ENCODE data around the gene GAB4.

GAB4 gene

GRCh38 chr22:16933291-16934282 is 74.4 kb downstream of the GAB4 start:
- H3K27ac ChIP-seq (ENCODE audit: low read length, poor library complexity, severe bottlenecking) = no peak overlapping the region
- no peak for DNase-seq
- no peaks in the 10 kb centered on the region for H3K9me3 ChIP-seq (ENCODE audit: control insufficient read depth, low read length)
- H3K4me3 ChIP-seq (ENCODE audit: insufficient read depth in 1 of 2, low read depth in 1 of 2, low read length in 2 of 2) = no peak overlapping the region
- no peak overlapping the region for H3K18ac ChIP-seq (ENCODE audit: low read depth in 1 of 2, low read length in 2 of 2)
- H2AFZ ChIP-seq (ENCODE audit: low read depth, low read length) = no peak overlapping the region
- H3K4me2 ChIP-seq (ENCODE audit: low read length, poor library complexity, severe bottlenecking) = no peak overlapping the region
- H3K14ac ChIP-seq (ENCODE audit: low read length in 2 of 2) = no peak overlapping the region
- no peak overlapping the region for H2BK5ac ChIP-seq (ENCODE audit: low read depth, low read length, poor library complexity, severe bottlenecking)
- no peaks in the 10 kb centered on the region for H3K79me1 ChIP-seq (replicated peaks; ENCODE audit: low read length, poor library complexity, severe bottlenecking)
- H3K36me3 ChIP-seq (ENCODE audit: control insufficient read depth in 1 of 2, insufficient read depth in 2 of 2, low read depth in 1 of 2, low read length in 2 of 2) = no peaks in the 10 kb centered on the region
- H3K27me3 ChIP-seq (ENCODE audit: control insufficient read depth in 1 of 2, insufficient read depth in 1 of 2, low read length in 2 of 2) = peaks cover 0 to 45% of the 10 kb centered on the region in 2 experiments
- H3K9ac ChIP-seq (ENCODE audit: low read length) = no peak overlapping the region
- H2AK5ac ChIP-seq (ENCODE audit: low read length, severe bottlenecking) = no peak overlapping the region
- no peak overlapping the region for H4K8ac ChIP-seq (ENCODE audit: low read length)
- WGBS = 48% methylated on average over 7 of the region's 7 CpGs
- H3K23ac ChIP-seq (ENCODE audit: low read length in 2 of 2) = no peak overlapping the region
- H2BK120ac ChIP-seq (ENCODE audit: low read depth, low read length) = no peak overlapping the region
- no peaks in the 10 kb centered on the region for H3K4me1 ChIP-seq (ENCODE audit: control insufficient read depth, insufficient read depth, low read depth, low read length)
- H2BK15ac ChIP-seq (ENCODE audit: low read depth, poor library complexity, severe bottlenecking) = no peak overlapping the region
- H2BK12ac ChIP-seq (ENCODE audit: low read length in 2 of 2) = no peak overlapping the region
- no peak overlapping the region for H3K4ac ChIP-seq (ENCODE audit: low read depth in 1 of 2, low read length in 2 of 2)
- H4K91ac ChIP-seq (ENCODE audit: low read length) = no peak overlapping the region

DNA sequence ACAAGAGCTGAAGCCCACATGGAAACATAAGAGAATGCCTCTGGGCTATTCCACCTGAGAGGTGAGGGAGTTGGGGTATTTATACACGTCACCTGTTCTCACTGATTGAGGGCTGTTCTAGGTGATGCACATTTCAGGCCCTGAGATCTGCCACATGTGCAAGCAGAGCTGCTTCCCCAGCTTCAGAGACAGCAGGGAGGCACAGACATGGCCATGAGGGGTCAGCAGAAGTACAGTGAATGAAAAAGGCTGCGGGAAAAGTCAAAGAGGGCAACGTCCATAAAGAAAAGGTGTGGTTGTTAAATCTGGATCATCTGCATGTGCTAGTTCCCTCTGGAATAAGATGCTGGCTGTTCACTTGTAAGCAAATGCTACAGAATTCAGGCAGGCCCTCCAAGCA is 75.4 kb downstream of the GAB4 start:
- Histone ChIP-seq H3K4me1 (ENCODE audit: control insufficient read depth, insufficient read depth, low read depth, low read length) (no peaks in the 10 kb centered on the region), H2AFZ (ENCODE audit: low read depth, low read length) (no peak overlapping the region), H4K91ac (ENCODE audit: low read length) (no peak overlapping the region), H2BK5ac (ENCODE audit: low read depth, low read length, poor library complexity, severe bottlenecking) (no peak overlapping the region), H2BK12ac (ENCODE audit: low read length in 2 of 2) (no peak overlapping the region), H3K9ac (ENCODE audit: low read length) (no peak overlapping the region), H3K4me2 (ENCODE audit: low read length, poor library complexity, severe bottlenecking) (no peak overlapping the region), H2AK5ac (ENCODE audit: low read length, severe bottlenecking) (no peak overlapping the region), H2BK15ac (ENCODE audit: low read depth, poor library complexity, severe bottlenecking) (no peak overlapping the region), H3K27me3 (ENCODE audit: control insufficient read depth in 1 of 2, insufficient read depth in 1 of 2, low read length in 2 of 2) (peaks cover 0 to 54% of the 10 kb centered on the region in 2 experiments), H3K14ac (ENCODE audit: low read length in 2 of 2) (no peak overlapping the region), H3K27ac (ENCODE audit: low read length, poor library complexity, severe bottlenecking) (no peak overlapping the region), H4K8ac (ENCODE audit: low read length) (no peak overlapping the region), H3K4me3 (ENCODE audit: insufficient read depth in 1 of 2, low read depth in 1 of 2, low read length in 2 of 2) (no peak overlapping the region), H3K79me1 (replicated peaks; ENCODE audit: low read length, poor library complexity, severe bottlenecking) (no peaks in the 10 kb centered on the region), H3K23ac (ENCODE audit: low read length in 2 of 2) (no peak overlapping the region), H3K4ac (ENCODE audit: low read depth in 1 of 2, low read length in 2 of 2) (no peak overlapping the region), H2BK120ac (ENCODE audit: low read depth, low read length) (no peak overlapping the region), H3K9me3 (ENCODE audit: control insufficient read depth, low read length) (no peaks in the 10 kb centered on the region), H3K18ac (ENCODE audit: low read depth in 1 of 2, low read length in 2 of 2) (no peak overlapping the region), H3K36me3 (ENCODE audit: control insufficient read depth in 1 of 2, insufficient read depth in 2 of 2, low read depth in 1 of 2, low read length in 2 of 2) (no peaks in the 10 kb centered on the region)
- no peak for DNase-seq
- 59% methylated on average over 3 of the region's 3 CpGs for WGBS

GRCh38 chr22:16925407-16925966 is 82.5 kb downstream of the GAB4 start:
- no peak overlapping the region for H2BK15ac ChIP-seq (ENCODE audit: low read depth, poor library complexity, severe bottlenecking)
- H2AK5ac ChIP-seq (ENCODE audit: low read length, severe bottlenecking) = no peak overlapping the region
- H4K8ac ChIP-seq (ENCODE audit: low read length) = no peak overlapping the region
- no peak for DNase-seq
- H3K23ac ChIP-seq (ENCODE audit: low read length in 2 of 2) = no peak overlapping the region
- H3K79me1 ChIP-seq (replicated peaks; ENCODE audit: low read length, poor library complexity, severe bottlenecking) = no peaks in the 10 kb centered on the region
- no peak overlapping the region for H3K4ac ChIP-seq (ENCODE audit: low read depth in 1 of 2, low read length in 2 of 2)
- H3K27me3 ChIP-seq (ENCODE audit: control insufficient read depth in 1 of 2, insufficient read depth in 1 of 2, low read length in 2 of 2) = peaks cover 0 to 89% of the 10 kb centered on the region in 2 experiments
- 53% methylated on average over 2 of the region's 4 CpGs for WGBS
- no peak overlapping the region for H3K14ac ChIP-seq (ENCODE audit: low read length in 2 of 2)
- no peak overlapping the region for H3K9ac ChIP-seq (ENCODE audit: low read length)
- no peaks in the 10 kb centered on the region for H3K4me1 ChIP-seq (ENCODE audit: control insufficient read depth, insufficient read depth, low read depth, low read length)
- no peak overlapping the region for H4K91ac ChIP-seq (ENCODE audit: low read length)
- no peak overlapping the region for H3K4me3 ChIP-seq (ENCODE audit: insufficient read depth in 1 of 2, low read depth in 1 of 2, low read length in 2 of 2)
- H2BK5ac ChIP-seq (ENCODE audit: low read depth, low read length, poor library complexity, severe bottlenecking) = no peak overlapping the region
- no peak overlapping the region for H3K18ac ChIP-seq (ENCODE audit: low read depth in 1 of 2, low read length in 2 of 2)
- H2AFZ ChIP-seq (ENCODE audit: low read depth, low read length) = no peak overlapping the region
- H2BK120ac ChIP-seq (ENCODE audit: low read depth, low read length) = no peak overlapping the region
- H3K4me2 ChIP-seq (ENCODE audit: low read length, poor library complexity, severe bottlenecking) = no peak overlapping the region
- peaks cover 10% of the 10 kb centered on the region for H3K9me3 ChIP-seq (ENCODE audit: control insufficient read depth, low read length)
- no peaks in the 10 kb centered on the region for H3K36me3 ChIP-seq (ENCODE audit: control insufficient read depth in 1 of 2, insufficient read depth in 2 of 2, low read depth in 1 of 2, low read length in 2 of 2)
- H3K27ac ChIP-seq (ENCODE audit: low read length, poor library complexity, severe bottlenecking) = no peak overlapping the region
- H2BK12ac ChIP-seq (ENCODE audit: low read length in 2 of 2) = no peak overlapping the region

DNA sequence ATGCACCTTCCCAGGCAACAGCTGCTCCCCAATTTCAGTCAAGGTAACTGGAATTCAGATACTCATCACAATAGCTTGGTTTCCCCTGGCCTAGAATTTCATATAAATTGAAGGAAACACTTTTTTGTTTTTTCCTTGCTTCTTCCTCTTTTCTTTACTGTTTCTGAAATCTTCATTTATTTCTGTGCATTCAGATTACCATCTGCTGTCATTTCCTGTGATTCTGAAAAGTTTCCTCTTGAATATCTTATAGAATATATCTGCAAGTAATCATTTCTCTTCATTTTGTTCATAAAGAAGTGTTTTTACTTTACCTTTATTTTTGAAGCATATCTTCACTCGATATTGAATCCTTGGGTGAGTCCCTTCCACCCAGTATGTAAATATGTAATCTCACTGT is 85.3 kb downstream of the GAB4 start:
- no peak overlapping the region for H2BK15ac ChIP-seq (ENCODE audit: low read depth, poor library complexity, severe bottlenecking)
- H3K36me3 ChIP-seq (ENCODE audit: control insufficient read depth in 1 of 2, insufficient read depth in 2 of 2, low read depth in 1 of 2, low read length in 2 of 2) = no peaks in the 10 kb centered on the region
- H2BK120ac ChIP-seq (ENCODE audit: low read depth, low read length) = no peak overlapping the region
- H3K14ac ChIP-seq (ENCODE audit: low read length in 2 of 2) = no peak overlapping the region
- no peak overlapping the region for H2BK12ac ChIP-seq (ENCODE audit: low read length in 2 of 2)
- no peak overlapping the region for H4K8ac ChIP-seq (ENCODE audit: low read length)
- peaks cover 10% of the 10 kb centered on the region for H3K9me3 ChIP-seq (ENCODE audit: control insufficient read depth, low read length)
- no peak overlapping the region for H4K91ac ChIP-seq (ENCODE audit: low read length)
- no peak overlapping the region for H2AFZ ChIP-seq (ENCODE audit: low read depth, low read length)
- no peak overlapping the region for H3K23ac ChIP-seq (ENCODE audit: low read length in 2 of 2)
- no peak for DNase-seq
- H3K18ac ChIP-seq (ENCODE audit: low read depth in 1 of 2, low read length in 2 of 2) = no peak overlapping the region
- no peaks in the 10 kb centered on the region for H3K79me1 ChIP-seq (replicated peaks; ENCODE audit: low read length, poor library complexity, severe bottlenecking)
- no peak overlapping the region for H3K4me2 ChIP-seq (ENCODE audit: low read length, poor library complexity, severe bottlenecking)
- H2BK5ac ChIP-seq (ENCODE audit: low read depth, low read length, poor library complexity, severe bottlenecking) = no peak overlapping the region
- H3K9ac ChIP-seq (ENCODE audit: low read length) = no peak overlapping the region
- no CpG with 5 or more reads among the region's 1 CpG for WGBS
- H3K27me3 ChIP-seq (ENCODE audit: control insufficient read depth in 1 of 2, insufficient read depth in 1 of 2, low read length in 2 of 2) = peaks cover 0 to 74% of the 10 kb centered on the region in 2 experiments
- H3K4ac ChIP-seq (ENCODE audit: low read depth in 1 of 2, low read length in 2 of 2) = no peak overlapping the region
- H3K4me1 ChIP-seq (ENCODE audit: control insufficient read depth, insufficient read depth, low read depth, low read length) = no peaks in the 10 kb centered on the region
- H3K4me3 ChIP-seq (ENCODE audit: insufficient read depth in 1 of 2, low read depth in 1 of 2, low read length in 2 of 2) = no peak overlapping the region
- H2AK5ac ChIP-seq (ENCODE audit: low read length, severe bottlenecking) = no peak overlapping the region
- H3K27ac ChIP-seq (ENCODE audit: low read length, poor library complexity, severe bottlenecking) = no peak overlapping the region

Data from mesenchymal stem cell (in vitro differentiated cells and primary cell).